ENCODE results near the gene THAP12. TPM values are rescaled to one million over a fixed set of nuclear protein-coding genes. Genes with fewer than 3 reads are reported as not detected.

Gene THAP12
- polyA plus RNA-seq, 1 donor: 50.2 TPM

- H3K9me3 ChIP-seq (ENCODE audit: control insufficient read depth, low read depth, low read length): no peaks in the 10 kb centered on the region
- peaks cover 7% of the 10 kb centered on the region for H3K27me3 ChIP-seq (ENCODE audit: control insufficient read depth, insufficient read depth, low read length)
- H3K36me3 ChIP-seq (ENCODE audit: control insufficient read depth, insufficient read depth, low read length): no peaks in the 10 kb centered on the region
- peaks cover 4% of the 10 kb centered on the region for H3K4me1 ChIP-seq (ENCODE audit: control insufficient read depth, insufficient read depth, low read length)
- no peak overlapping the region for H3K4me3 ChIP-seq (ENCODE audit: low read length)
- WGBS (ENCODE audit: insufficient coverage, low lambda C conversion rate): no CpG with 5 or more reads among the region's 6 CpGs
- DNase-seq: peak in 1 of 2 donors; percentile 43
- H3K27ac ChIP-seq (ENCODE audit: low read length): no peak overlapping the region
Observed at GRCh38 chr11:76307978-76308747, 72.8 kb downstream of the THAP12 start.

- no CpG with 5 or more reads among the region's 9 CpGs for WGBS (ENCODE audit: insufficient coverage, low lambda C conversion rate)
- Histone ChIP-seq H3K27me3 (ENCODE audit: control insufficient read depth, insufficient read depth, low read length) (peaks cover 7% of the 10 kb centered on the region), H3K4me1 (ENCODE audit: control insufficient read depth, insufficient read depth, low read length) (peaks cover 4% of the 10 kb centered on the region), H3K4me3 (ENCODE audit: low read length) (no peak overlapping the region), H3K9me3 (ENCODE audit: control insufficient read depth, low read depth, low read length) (no peaks in the 10 kb centered on the region), H3K36me3 (ENCODE audit: control insufficient read depth, insufficient read depth, low read length) (no peaks in the 10 kb centered on the region), H3K27ac (ENCODE audit: low read length) (no peak overlapping the region)
- DNase-seq: no peak
Observed at GRCh38 chr11:76307396-76307795, 73.5 kb downstream of the THAP12 start.

- peaks cover 4% of the 10 kb centered on the region for H3K4me1 ChIP-seq (ENCODE audit: control insufficient read depth, insufficient read depth, low read length)
- WGBS (ENCODE audit: insufficient coverage, low lambda C conversion rate): no CpG with 5 or more reads among the region's 3 CpGs
- no peak overlapping the region for H3K27ac ChIP-seq (ENCODE audit: low read length)
- H3K27me3 ChIP-seq (ENCODE audit: control insufficient read depth, insufficient read depth, low read length): peaks cover 3% of the 10 kb centered on the region
- no peak for DNase-seq
- no peak overlapping the region for H3K4me3 ChIP-seq (ENCODE audit: low read length)
- H3K9me3 ChIP-seq (ENCODE audit: control insufficient read depth, low read depth, low read length): no peaks in the 10 kb centered on the region
- H3K36me3 ChIP-seq (ENCODE audit: control insufficient read depth, insufficient read depth, low read length): no peaks in the 10 kb centered on the region
Observed at GRCh38 chr11:76303399-76303798, 77.5 kb downstream of the THAP12 start.

GRCh38 chr11:76302996-76303395 lies 77.9 kb downstream of the THAP12 start:
- H3K4me1 ChIP-seq (ENCODE audit: control insufficient read depth, insufficient read depth, low read length): peaks cover under 1% of the 10 kb centered on the region
- no CpG with 5 or more reads among the region's 3 CpGs for WGBS (ENCODE audit: insufficient coverage, low lambda C conversion rate)
- H3K36me3 ChIP-seq (ENCODE audit: control insufficient read depth, insufficient read depth, low read length): no peaks in the 10 kb centered on the region
- H3K27ac ChIP-seq (ENCODE audit: low read length): no peak overlapping the region
- no peak for DNase-seq
- H3K27me3 ChIP-seq (ENCODE audit: control insufficient read depth, insufficient read depth, low read length): peaks cover 3% of the 10 kb centered on the region
- H3K4me3 ChIP-seq (ENCODE audit: low read length): no peak overlapping the region
- H3K9me3 ChIP-seq (ENCODE audit: control insufficient read depth, low read depth, low read length): no peaks in the 10 kb centered on the region

Other genes starting within 250 kb of the THAP12 start
- 14.4 TPM for gene WNT11, start 174.6 kb downstream of the THAP12 start, polyA plus RNA-seq
- 5.4 TPM for gene GVQW3, start 191 bp upstream of the THAP12 start, polyA plus RNA-seq
- 16.3 TPM for gene EMSY, start 63.9 kb upstream of the THAP12 start, polyA plus RNA-seq